Measurements from ENCODE around the gene BTLA. TPM values are rescaled to one million over a fixed set of nuclear protein-coding genes. Genes with fewer than 3 reads are reported as not detected.

BTLA gene
- total and polyA plus RNA-seq, 2 of the 8 experiments (the other 6 are each of a cell fraction or from before 2014, with no cell fraction given), result not detected

DNA sequence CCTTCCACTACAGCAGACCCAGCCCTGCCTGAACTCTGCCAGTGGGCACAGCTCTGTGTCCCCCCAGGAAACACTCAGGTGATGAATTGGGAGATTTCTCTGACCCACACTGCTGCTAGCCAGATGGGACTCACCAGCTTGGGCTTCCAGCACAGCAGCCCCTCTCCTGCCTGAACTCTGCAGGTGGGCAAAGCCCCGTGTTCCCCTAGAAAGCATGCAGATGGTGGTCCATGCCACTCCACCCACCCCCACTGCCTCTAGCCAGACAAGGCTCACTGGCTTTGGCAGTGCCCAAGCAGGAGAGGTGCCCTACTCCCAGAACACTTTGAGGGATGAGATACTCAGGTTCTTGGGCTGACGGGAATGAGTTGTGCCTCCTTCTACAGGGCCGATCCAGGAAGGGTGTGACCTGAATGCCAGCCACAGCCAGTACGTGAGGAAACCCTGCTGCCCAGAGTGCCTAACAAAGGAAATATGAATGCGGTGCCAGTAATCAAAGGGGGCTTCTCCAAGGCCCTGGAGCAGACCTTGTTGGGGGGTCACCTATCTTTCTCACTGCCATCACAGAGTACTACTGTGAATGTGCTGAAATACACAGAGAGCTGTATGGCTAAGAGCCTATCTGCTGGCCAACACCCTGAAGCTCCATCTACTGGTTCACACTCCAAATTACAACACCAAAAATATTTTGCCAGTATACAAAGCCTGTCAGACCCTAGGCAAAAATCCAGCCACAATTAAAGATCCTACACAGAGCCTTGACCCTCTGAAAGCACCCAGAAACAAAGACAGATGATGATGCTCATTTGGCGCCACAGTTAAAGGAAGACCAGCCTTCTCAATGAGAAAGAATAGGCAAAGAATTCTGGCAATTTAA lies 61.9 kb downstream of the BTLA start:
- Histone ChIP-seq H3K23me2 (ENCODE audit: low read depth, low read length) (no peaks in the 10 kb centered on the region), H3K27me3 (replicated peaks in 1 of 4; ENCODE audit: control insufficient read depth in 3 of 4, extremely low read depth in 1 of 4, insufficient read depth in 3 of 4, low read length in 3 of 4) (no peaks in the 10 kb centered on the region), H2AK5ac (ENCODE audit: low read depth, low read length) (peak overlapping the region; percentile 66; the same call in 1 of the 2 replicates), H3K4ac (replicated peaks; ENCODE audit: insufficient read length, low read depth, low read length) (peak overlapping the region; percentile 1), H2BK120ac (replicated peaks; ENCODE audit: low read depth, low read length) (no peak overlapping the region), H4K5ac (ENCODE audit: insufficient read length, low read depth, low read length) (no peak overlapping the region), H3K4me3 (ENCODE audit: extremely low read depth in 1 of 4, insufficient read depth in 2 of 4, low read depth in 3 of 4, low read length in 4 of 4) (no peak overlapping the region), H2BK12ac (ENCODE audit: low read depth, low read length) (peak overlapping the region; percentile 88; the same call in 1 of the 2 replicates), H3K9ac (replicated peaks in 1 of 4; ENCODE audit: extremely low read depth in 1 of 4, low read depth in 3 of 4, low read length in 3 of 4) (no peak overlapping the region), H3K27ac (ENCODE audit: low read depth, low read length) (no peak overlapping the region), H3K18ac (ENCODE audit: extremely low read depth, low read length) (peak overlapping the region; percentile 55; the same call in 1 of the 2 replicates), H3K23ac (ENCODE audit: insufficient read length) (no peak overlapping the region), H3K36me3 (ENCODE audit: control insufficient read depth in 2 of 4, insufficient read depth in 4 of 4, low read length in 3 of 4) (peaks cover 0 to 11% (median 1%) of the 10 kb centered on the region in 4 experiments; a peak in 2 of 8 replicates), H2BK20ac (ENCODE audit: low read length) (peak overlapping the region; percentile 83; the same call in 1 of the 2 replicates), H3K14ac (ENCODE audit: insufficient read length) (no peak overlapping the region), H3K4me2 (ENCODE audit: insufficient read depth in 1 of 2, low read depth in 2 of 2, low read length in 2 of 2) (no peak overlapping the region), H3K4me1 (replicated peaks in 1 of 4; ENCODE audit: control insufficient read depth in 3 of 4, insufficient read depth in 4 of 4, low read length in 3 of 4) (no peaks in the 10 kb centered on the region), H3K79me1 (ENCODE audit: low read depth, low read length) (no peaks in the 10 kb centered on the region), H4K8ac (ENCODE audit: extremely low read depth, insufficient read depth, low read length) (no peak overlapping the region; the same call in 1 of the 2 replicates), H2AFZ (ENCODE audit: low read length) (peak overlapping the region; percentile 28; the same call in 1 of the 2 replicates), H2BK15ac (ENCODE audit: low read length) (peak overlapping the region; percentile 25; the same call in 1 of the 2 replicates), H3K56ac (replicated peaks; ENCODE audit: insufficient read length, low read depth, low read length) (no peak overlapping the region), H4K91ac (replicated peaks; ENCODE audit: insufficient read length, low read length) (peak overlapping the region; percentile 58), H3K9me3 (ENCODE audit: insufficient read depth in 2 of 2, low read depth in 1 of 2, low read length in 1 of 2) (peaks cover 13 to 14% of the 10 kb centered on the region in 2 experiments), H3K79me2 (ENCODE audit: control insufficient read depth in 1 of 2, insufficient read depth in 2 of 2, low read length in 2 of 2) (no peaks in the 10 kb centered on the region), H2BK5ac (ENCODE audit: low read depth, low read length) (peak overlapping the region; percentile 73), H4K20me1 (replicated peaks in 1 of 2; ENCODE audit: control insufficient read depth in 1 of 2, insufficient read depth in 2 of 2, low read length in 2 of 2) (no peaks in the 10 kb centered on the region)
- WGBS, 2 experiments (ENCODE audit: extremely low coverage in 1 of 2, insufficient coverage in 1 of 2, insufficient read length in 1 of 2, insufficient replicate concordance in 2 of 2, low coverage in 1 of 2, low lambda C conversion rate in 2 of 2, missing lambda C conversion rate in 1 of 2), result 89% methylated on average over 6 of the region's 6 CpGs; no CpG with 5 or more reads in 1 of the 2 experiments
- CTCF ChIA-PET (ENCODE audit: partially characterized antibody), result interaction anchor here (0.7 to 4.7 kb wide), 38 partner anchors 9 to 1269 kb away, joined by 3 to 42 read pairs (median 4); partner anchors contain the start of gene SLC9C1
- FAIRE-seq (peak; percentile 91), DNase-seq (ENCODE audit: low read depth in 1 of 2, low spot score in 2 of 2) (no peak)
- POLR2A ChIA-PET (ENCODE audit: partially characterized antibody), result interaction anchor here (1.3 to 2.1 kb wide), 4 partner anchors 12 to 134 kb away, joined by 3 to 10 read pairs (median 5); partner anchors contain the start of gene CD200
- TF ChIP-seq TCF12 (IDR thresholded peaks at IDR 0.05; ENCODE audit: low read depth, low read length) (0 out of 2 replicates have a peak, but pooled peaks have one; percentile 12), TEAD4 (IDR thresholded peaks at IDR 0.05; ENCODE audit: low read depth, low read length) (0 out of 2 replicates have a peak, but pooled peaks have one; percentile 2), E2F6 (IDR thresholded peaks at IDR 0.05) (no peak), CHD2 (IDR thresholded peaks at IDR 0.05; ENCODE audit: low read length) (no peak), POLR2A (IDR thresholded peaks at IDR 0.05; ENCODE audit: control extremely low read depth in 1 of 2, low read depth in 2 of 2, low read length in 2 of 2) (no peak), POU5F1 (IDR thresholded peaks at IDR 0.05; ENCODE audit: low read depth, low read length) (0 out of 2 replicates have a peak, but pooled peaks have one; percentile 17), JUN (IDR thresholded peaks at IDR 0.05; ENCODE audit: low read depth, low read length) (no peak), RFX5 (IDR thresholded peaks at IDR 0.05; ENCODE audit: borderline replicate concordance, low read depth, low read length) (no peak), EGR1 (IDR thresholded peaks at IDR 0.05; ENCODE audit: borderline replicate concordance, low read depth, low read length) (no peak; the same call in 1 of the 2 replicates)
- TF ChIP-seq, protein P1, sequence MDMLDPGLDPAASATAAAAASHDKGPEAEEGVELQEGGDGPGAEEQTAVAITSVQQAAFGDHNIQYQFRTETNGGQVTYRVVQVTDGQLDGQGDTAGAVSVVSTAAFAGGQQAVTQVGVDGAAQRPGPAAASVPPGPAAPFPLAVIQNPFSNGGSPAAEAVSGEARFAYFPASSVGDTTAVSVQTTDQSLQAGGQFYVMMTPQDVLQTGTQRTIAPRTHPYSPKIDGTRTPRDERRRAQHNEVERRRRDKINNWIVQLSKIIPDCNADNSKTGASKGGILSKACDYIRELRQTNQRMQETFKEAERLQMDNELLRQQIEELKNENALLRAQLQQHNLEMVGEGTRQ (IDR thresholded peaks at IDR 0.05; ENCODE audit: low read length), result no peak

Data from H1 (cell line).